ENCODE data around the gene LAMA4.

- TF ChIP-seq EP300 (IDR thresholded peaks at IDR 0.05) (no peak), CTCF (IDR thresholded peaks at IDR 0.05) (no peak)
Observed at GRCh38 chr6:112286010-112286409, 31.6 kb upstream of the LAMA4 start.
